HL-60 (cell line): ENCODE results near the gene UBE2E2.

Experiments used
- DNase-seq, 2 experiments: peaks; one replicate each; pipeline ENCODE4 v3.0.0-alpha.2; 2010 to 2020; ENCODE audit warnings: low read depth in 1 of 2, low spot score in 1 of 2
- H3K27ac ChIP-seq: fragments of 250-450 bp; sonication (Bioruptor Pico); replicated peaks from 2 replicates; pipeline ENCODE4 v1.5.1; 2020; ENCODE audit warnings: mild to moderate bottlenecking, moderate library complexity
- H3K27me3 ChIP-seq: fragments of 250-450 bp; sonication (Bioruptor Pico); 2 replicates; pipeline ENCODE4 v1.5.1; 2021; ENCODE audit warnings: mild to moderate bottlenecking, moderate library complexity; ENCODE audit not compliant: insufficient read depth, poor library complexity, severe bottlenecking
- H3K4me3 ChIP-seq: replicated peaks from 2 replicates; pipeline ENCODE4 v1.5.1; 2011; ENCODE audit warnings: mild to moderate bottlenecking, control low read depth, low read length; ENCODE audit not compliant: insufficient read depth
- GABPA ChIP-seq: IDR thresholded peaks from 2 replicates; pipeline ENCODE4 v1.6.1; 2012; ENCODE audit warnings: low read depth
- POLR2AphosphoS5 ChIP-seq: IDR thresholded peaks from 2 replicates; pipeline ENCODE4 v1.6.1; 2012; ENCODE audit warnings: low read depth
- SPI1 ChIP-seq: IDR thresholded peaks from 2 replicates; pipeline ENCODE4 v1.6.1; 2012; ENCODE audit warnings: low read depth, mild to moderate bottlenecking, borderline replicate concordance
- TF ChIP-seq, protein P1 (sequence below): IDR thresholded peaks from one replicate; pipeline ENCODE4 v1.5.1; 2011; ENCODE audit warnings: low read length, control low read depth, inconsistent platforms; ENCODE audit not compliant: insufficient read depth
- TF ChIP-seq, protein P2 (sequence below): IDR thresholded peaks from 2 replicates; pipeline ENCODE4 v1.6.1; 2012; ENCODE audit warnings: low read depth; ENCODE audit not compliant: insufficient replicate concordance

Gene UBE2E2

DNA sequence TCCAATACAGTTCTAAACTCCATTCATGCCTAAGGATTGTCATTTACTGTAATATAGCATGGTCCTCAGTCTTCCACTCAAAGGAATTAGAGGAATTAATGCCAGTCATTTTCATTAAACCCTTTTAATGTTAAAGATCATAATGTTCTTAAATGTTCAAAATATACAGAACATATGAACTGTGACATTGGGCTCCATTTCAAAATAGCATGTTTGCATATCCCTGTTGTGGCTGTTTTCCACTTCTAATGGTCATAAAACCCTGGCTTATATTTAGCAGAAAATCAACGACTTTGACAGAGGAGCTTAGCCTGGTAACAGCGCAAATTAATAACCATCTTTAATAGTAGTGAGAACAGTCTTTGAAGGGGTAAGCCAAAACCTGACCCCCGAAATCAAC, 260.7 kb downstream of the UBE2E2 start:
- TF ChIP-seq, protein P1, sequence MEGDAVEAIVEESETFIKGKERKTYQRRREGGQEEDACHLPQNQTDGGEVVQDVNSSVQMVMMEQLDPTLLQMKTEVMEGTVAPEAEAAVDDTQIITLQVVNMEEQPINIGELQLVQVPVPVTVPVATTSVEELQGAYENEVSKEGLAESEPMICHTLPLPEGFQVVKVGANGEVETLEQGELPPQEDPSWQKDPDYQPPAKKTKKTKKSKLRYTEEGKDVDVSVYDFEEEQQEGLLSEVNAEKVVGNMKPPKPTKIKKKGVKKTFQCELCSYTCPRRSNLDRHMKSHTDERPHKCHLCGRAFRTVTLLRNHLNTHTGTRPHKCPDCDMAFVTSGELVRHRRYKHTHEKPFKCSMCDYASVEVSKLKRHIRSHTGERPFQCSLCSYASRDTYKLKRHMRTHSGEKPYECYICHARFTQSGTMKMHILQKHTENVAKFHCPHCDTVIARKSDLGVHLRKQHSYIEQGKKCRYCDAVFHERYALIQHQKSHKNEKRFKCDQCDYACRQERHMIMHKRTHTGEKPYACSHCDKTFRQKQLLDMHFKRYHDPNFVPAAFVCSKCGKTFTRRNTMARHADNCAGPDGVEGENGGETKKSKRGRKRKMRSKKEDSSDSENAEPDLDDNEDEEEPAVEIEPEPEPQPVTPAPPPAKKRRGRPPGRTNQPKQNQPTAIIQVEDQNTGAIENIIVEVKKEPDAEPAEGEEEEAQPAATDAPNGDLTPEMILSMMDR = no peak
- no peak for TF ChIP-seq POLR2AphosphoS5
- TF ChIP-seq, protein P2, sequence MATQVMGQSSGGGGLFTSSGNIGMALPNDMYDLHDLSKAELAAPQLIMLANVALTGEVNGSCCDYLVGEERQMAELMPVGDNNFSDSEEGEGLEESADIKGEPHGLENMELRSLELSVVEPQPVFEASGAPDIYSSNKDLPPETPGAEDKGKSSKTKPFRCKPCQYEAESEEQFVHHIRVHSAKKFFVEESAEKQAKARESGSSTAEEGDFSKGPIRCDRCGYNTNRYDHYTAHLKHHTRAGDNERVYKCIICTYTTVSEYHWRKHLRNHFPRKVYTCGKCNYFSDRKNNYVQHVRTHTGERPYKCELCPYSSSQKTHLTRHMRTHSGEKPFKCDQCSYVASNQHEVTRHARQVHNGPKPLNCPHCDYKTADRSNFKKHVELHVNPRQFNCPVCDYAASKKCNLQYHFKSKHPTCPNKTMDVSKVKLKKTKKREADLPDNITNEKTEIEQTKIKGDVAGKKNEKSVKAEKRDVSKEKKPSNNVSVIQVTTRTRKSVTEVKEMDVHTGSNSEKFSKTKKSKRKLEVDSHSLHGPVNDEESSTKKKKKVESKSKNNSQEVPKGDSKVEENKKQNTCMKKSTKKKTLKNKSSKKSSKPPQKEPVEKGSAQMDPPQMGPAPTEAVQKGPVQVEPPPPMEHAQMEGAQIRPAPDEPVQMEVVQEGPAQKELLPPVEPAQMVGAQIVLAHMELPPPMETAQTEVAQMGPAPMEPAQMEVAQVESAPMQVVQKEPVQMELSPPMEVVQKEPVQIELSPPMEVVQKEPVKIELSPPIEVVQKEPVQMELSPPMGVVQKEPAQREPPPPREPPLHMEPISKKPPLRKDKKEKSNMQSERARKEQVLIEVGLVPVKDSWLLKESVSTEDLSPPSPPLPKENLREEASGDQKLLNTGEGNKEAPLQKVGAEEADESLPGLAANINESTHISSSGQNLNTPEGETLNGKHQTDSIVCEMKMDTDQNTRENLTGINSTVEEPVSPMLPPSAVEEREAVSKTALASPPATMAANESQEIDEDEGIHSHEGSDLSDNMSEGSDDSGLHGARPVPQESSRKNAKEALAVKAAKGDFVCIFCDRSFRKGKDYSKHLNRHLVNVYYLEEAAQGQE = no peak
- TF ChIP-seq SPI1 = no peak
- no peak for TF ChIP-seq GABPA
- Histone ChIP-seq H3K27me3 (no peaks in the 10 kb centered on the region), H3K27ac (no peak overlapping the region), H3K4me3 (no peak overlapping the region)
- no peak for DNase-seq

- no peak for DNase-seq
- Histone ChIP-seq H3K4me3 (no peak overlapping the region), H3K27ac (no peak overlapping the region), H3K27me3 (no peaks in the 10 kb centered on the region)
- TF ChIP-seq POLR2AphosphoS5 (no peak), SPI1 (no peak), GABPA (no peak)
- TF ChIP-seq, protein P1 = no peak
- TF ChIP-seq, protein P2 = no peak
Measured at GRCh38 chr3:23465569-23465968, 262.4 kb downstream of the UBE2E2 start.

- TF ChIP-seq POLR2AphosphoS5 (no peak), SPI1 (no peak), GABPA (no peak)
- TF ChIP-seq, protein P2 = no peak
- TF ChIP-seq, protein P1 = no peak
- no peaks in the 10 kb centered on the region for H3K27me3 ChIP-seq
- no peak overlapping the region for H3K27ac ChIP-seq
- no peak overlapping the region for H3K4me3 ChIP-seq
- DNase-seq = no peak
Measured at GRCh38 chr3:23468203-23468602, 265.1 kb downstream of the UBE2E2 start.
